Fibroblast of villous mesenchyme (primary cell): ENCODE results near the gene TSKU. TPM values are rescaled to one million over a fixed set of nuclear protein-coding genes. Genes with fewer than 3 reads are reported as not detected.

Experiments used
- DNase-seq: peaks from one replicate; pipeline ENCODE4 v3.0.0-alpha.2; 2010; ENCODE audit warnings: low read depth
- H3K4me3 ChIP-seq: 2 replicates; pipeline ENCODE4 v1.5.1; 2011; ENCODE audit warnings: low read depth, mild to moderate bottlenecking, low read length
- total RNA-seq: library from RNA; depleted of rRNA; stranded (reverse); fragments of >200 nt; gene quantifications from 2 replicates; pipeline ENCODE4 v1.2.3, GENCODE V29; 2012
- TF ChIP-seq, protein P1 (sequence below): IDR thresholded peaks from 2 replicates; pipeline ENCODE4 v1.5.1; 2012; ENCODE audit warnings: low read depth, mild to moderate bottlenecking, low read length; ENCODE audit not compliant: insufficient read depth

TSKU gene
- total RNA-seq, 1 donor: 18.6 TPM

DNA sequence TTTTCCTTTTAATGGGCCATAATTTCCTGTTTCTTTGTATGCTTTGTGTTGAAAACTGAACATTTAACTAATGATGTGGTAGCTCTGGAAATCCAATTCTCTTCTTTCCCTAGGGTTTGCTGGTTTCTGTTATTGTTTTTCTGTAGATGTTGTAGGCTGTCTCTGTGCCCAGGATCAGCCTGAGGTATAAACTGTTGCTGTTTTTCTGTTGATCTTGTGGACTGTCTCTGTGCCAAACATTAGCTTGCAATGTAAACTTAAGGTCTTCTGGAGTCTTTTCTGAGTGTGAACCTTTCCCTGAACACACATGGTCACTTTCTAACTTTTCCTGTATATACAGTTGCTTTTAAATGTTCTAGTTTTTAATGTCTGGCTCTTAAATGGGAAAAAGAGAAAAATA lies 5.9 kb upstream of the TSKU start:
- H3K4me3 ChIP-seq: no peak overlapping the region
- TF ChIP-seq, protein P1, sequence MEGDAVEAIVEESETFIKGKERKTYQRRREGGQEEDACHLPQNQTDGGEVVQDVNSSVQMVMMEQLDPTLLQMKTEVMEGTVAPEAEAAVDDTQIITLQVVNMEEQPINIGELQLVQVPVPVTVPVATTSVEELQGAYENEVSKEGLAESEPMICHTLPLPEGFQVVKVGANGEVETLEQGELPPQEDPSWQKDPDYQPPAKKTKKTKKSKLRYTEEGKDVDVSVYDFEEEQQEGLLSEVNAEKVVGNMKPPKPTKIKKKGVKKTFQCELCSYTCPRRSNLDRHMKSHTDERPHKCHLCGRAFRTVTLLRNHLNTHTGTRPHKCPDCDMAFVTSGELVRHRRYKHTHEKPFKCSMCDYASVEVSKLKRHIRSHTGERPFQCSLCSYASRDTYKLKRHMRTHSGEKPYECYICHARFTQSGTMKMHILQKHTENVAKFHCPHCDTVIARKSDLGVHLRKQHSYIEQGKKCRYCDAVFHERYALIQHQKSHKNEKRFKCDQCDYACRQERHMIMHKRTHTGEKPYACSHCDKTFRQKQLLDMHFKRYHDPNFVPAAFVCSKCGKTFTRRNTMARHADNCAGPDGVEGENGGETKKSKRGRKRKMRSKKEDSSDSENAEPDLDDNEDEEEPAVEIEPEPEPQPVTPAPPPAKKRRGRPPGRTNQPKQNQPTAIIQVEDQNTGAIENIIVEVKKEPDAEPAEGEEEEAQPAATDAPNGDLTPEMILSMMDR: no peak
- DNase-seq: peak; percentile 51

DNA sequence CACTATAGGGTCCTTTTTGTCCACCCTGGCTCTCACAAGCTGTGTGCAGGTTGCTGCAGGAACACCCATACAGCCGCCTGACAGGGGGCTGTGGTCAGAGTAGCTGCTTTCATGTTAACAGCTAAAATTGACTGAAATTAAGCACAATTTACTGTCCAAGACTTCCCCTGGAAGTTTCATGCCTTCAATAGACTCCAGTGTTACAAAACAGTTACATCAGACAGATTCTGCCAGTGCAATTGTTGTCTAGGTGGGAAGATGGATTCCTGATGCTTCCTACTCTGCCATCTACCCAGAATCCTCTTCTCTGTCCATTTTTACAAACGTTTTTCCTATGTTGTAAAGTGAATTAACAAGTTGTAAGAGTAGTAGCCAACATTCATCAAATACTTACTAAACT lies 5.3 kb upstream of the TSKU start:
- no peak for DNase-seq
- no peak overlapping the region for H3K4me3 ChIP-seq

DNA sequence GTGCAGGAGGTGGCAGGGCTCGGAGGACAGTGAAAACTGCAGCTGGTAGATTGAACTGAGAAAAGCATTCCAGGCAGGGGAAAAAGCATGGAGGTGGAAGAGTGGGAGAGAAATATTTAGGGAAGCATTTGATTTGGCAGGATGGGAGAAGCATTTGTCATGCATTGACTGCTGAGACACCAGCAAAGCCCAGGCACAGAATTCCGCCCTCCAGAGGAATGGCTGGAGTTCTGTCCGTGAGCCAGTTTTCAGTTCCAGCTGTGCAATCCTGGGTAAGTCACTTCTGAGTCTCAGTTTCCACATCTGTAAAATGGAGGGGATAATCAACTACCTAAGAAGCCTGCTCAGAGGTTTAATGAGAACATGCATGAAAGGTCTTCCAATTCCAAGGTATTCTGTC lies 4.3 kb upstream of the TSKU start:
- H3K4me3 ChIP-seq: no peak overlapping the region
- no peak for DNase-seq
- TF ChIP-seq, protein P1: no peak

More for the DNA sequence above, 5.3 kb upstream of the TSKU start:
- TF ChIP-seq, protein P1: no peak

DNA sequence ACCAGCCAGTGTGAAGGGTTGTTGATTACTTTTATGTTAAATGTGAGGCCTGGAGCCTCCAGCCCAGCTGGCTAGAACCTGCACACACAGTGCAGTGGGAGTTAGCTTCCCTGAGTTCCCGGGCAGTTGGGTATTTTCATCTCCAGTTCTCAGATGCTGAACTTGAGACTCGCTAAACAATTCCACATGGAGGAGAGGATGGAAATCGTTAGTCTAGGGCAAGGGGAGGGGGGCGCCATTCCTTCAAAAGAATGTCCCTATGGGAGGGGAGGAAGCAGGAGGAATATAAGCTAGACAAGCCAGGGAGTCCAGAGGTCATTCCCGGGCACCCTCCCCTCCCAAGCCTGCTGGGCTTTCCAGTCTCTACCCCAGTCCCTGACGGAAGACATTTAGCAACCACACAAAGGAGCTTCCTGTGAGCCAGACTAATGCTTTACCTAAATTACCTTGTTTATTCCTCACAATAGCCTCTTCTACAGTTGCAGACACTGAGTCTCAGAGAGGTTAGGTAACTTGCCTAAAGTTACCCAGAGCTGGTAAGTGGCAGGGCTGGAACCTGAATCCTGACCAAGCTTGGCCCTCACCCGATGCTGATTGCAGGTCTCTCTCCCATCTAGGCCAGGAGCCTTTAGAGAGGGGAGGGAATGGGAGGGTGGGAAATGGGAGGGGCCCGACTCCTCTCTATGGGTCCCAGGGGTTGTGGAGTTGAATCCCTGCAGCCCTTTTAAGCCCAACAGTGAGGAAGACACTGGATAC lies 1.9 kb upstream of the TSKU start:
- peak; percentile 46 for DNase-seq
- peak overlapping the region; percentile 94 for H3K4me3 ChIP-seq
- TF ChIP-seq, protein P1: no peak

DNA sequence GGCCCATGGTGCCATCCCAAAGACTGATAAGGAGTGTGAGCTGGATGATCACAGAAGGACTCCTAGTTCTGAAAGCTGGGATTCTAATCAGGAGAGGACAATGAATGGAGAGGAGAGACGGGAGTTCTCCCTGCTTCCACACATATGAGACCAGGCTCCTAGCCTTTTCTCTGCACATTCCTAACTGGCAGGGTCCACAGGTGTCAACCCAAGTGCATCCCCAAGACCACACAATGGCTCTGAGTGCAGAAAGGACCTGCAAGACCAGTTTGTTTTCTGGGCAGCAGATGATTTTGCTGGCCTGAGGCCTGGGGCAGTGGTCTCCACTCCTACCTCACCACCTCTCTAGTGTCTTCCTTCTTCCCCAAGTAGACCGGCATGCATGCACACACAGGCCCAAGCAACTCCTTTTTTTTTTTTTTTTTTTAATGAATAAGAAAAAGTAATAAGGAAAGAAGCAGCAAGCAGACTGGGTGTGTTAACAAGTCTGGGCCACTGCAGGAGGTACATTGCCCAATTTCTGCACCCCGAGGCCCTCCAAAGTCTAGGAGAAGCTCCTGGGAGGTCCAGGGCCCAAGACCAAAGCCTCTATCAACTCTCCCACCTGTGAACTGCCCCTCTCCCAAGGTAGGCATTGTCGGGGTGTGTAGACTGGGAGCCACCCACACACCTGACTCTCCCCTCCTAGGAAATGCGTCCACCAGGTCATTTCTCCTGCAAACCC lies 1.2 kb upstream of the TSKU start:
- H3K4me3 ChIP-seq: peak overlapping the region; percentile 94
- TF ChIP-seq, protein P1: no peak
- no peak for DNase-seq

DNA sequence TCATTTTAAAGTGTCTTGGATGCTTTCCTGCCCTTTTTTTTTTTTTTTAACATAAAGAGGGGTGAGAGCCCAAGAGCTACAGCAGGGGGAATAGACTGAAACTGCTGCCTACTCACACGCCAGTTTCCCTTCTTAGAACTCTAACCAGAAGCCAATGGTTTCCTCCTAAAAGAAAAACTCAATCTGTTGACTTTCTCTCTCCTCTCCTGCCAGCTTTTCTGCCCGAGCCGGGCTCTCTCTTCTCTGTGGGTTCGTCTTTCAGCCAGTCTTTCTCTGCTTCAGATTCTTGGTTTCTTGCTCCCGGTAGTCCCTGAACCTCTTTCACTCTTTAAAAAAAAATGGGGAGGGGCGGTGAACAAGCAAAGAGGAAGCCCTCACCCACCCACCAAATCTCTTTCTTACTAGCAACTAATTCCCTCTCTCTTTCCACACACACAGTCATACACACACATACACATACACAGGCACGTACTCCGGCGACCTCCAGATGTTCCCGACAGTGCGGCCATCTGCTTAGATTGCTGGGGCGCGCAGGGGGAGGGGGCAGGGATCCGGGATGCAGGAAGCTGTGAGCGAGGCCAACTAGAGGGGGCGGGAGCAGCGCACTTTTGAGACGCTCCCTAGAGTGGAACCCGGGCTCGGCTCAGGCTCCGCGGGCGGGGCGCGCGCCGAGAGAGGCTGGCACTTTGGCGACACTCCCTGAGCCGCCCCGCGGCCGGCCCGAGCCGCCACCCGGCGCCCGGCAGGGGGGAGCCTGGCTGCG lies 444 bp upstream of the TSKU start:
- TF ChIP-seq, protein P1: no peak
- peak; percentile 99 for DNase-seq
- peak overlapping the region; percentile 94 for H3K4me3 ChIP-seq
